ENCODE data around the gene STAT3. TPM values are rescaled to one million over a fixed set of nuclear protein-coding genes. Genes with fewer than 3 reads are reported as not detected.
A peak's percentile ranks its signal among the peaks of the same experiment; 100 is the strongest.
"Not testable (repeated sequence)": the region's sequence is repeated elsewhere in the genome, so short reads cannot be mapped to it uniquely, and the experiment has no call there.

The STAT3 gene
- polyA plus RNA-seq, 1 donor: 193 TPM

DNA sequence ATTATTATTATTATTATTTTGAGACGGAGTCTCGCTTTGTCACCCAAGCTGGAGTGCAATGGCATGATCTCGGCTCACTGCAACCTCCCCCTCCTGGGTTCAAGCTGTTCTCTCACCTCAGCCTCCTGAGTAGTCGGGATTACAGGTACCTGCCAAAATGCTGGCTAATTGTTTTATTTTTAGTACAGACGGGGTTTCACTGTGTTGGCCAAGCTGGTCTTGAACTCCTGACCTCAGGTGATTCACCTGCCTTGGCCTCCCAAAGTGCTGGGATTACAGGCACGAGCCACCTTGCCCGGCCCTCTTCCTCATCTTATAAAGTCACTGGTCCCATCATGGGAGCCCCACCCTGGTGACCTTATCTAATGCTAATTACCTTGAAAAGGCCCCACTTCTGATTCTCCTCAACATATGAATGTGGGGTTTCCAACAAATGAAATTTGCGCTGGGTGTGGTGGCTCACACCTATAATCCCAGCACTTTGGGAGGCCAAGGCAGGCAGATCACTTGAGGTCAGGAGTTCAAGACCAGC lies 12.7 kb upstream of the STAT3 start:
- peak overlapping the region; percentile 87 for H3K27ac ChIP-seq (ENCODE audit: low read length)
- H3K9me3 ChIP-seq (ENCODE audit: control insufficient read depth, low read depth, low read length): peaks cover 22% of the 10 kb centered on the region
- DNase-seq: peak in 1 of 2 donors; percentile 73
- H3K4me1 ChIP-seq (ENCODE audit: control insufficient read depth, insufficient read depth, low read length): peaks cover 47% of the 10 kb centered on the region
- H3K36me3 ChIP-seq (ENCODE audit: control insufficient read depth, insufficient read depth, low read length); H3K27me3 ChIP-seq (ENCODE audit: control insufficient read depth, insufficient read depth, low read length); H3K4me3 ChIP-seq (ENCODE audit: low read length): not testable (repeated sequence)
- no CpG with 5 or more reads among the region's 8 CpGs for WGBS (ENCODE audit: insufficient coverage, low lambda C conversion rate)

DNA sequence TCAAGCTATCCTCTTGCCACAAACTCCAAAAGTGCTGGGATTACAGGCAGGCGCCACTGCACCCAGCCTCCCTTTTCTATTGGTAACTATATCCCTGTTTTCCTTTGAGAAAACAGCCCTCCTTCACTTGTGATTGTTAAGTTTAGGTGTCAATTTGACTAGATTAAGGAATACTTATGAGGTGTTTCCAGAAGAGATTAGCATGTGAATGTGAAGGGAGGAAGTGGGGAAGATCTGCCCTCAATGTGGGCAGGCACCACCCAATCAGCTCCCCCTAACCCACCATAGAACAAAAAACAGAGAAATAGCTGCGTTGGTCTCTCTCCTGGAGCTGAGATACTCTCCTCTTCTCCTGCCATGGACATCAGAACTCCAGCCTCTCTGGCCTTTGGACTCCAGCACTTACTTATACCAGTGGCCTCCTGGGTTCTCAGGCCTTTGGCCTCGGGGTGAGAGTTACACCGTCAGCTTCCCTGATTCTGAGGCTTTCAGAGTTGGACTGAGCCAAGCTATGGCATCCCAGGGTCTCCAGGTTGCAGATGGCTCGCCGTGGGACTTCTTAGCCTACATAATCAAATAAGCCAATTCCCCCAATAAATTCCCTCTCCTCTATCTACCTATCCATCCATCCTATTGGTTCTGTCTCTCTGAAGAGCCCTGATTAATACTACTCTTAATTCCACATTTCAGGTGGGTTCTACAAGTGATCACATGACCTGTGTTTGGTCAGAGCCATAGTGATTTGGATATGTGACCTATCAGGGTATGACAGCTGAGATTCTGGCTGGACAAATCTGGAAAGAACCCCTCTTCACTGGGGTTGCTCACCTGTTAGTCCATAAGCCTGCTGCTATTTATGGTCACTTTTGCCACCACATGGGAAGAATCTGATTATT lies 12.0 kb upstream of the STAT3 start:
- no CpG with 5 or more reads among the region's 6 CpGs for WGBS (ENCODE audit: insufficient coverage, low lambda C conversion rate)
- peaks cover 5% of the 10 kb centered on the region for H3K36me3 ChIP-seq (ENCODE audit: control insufficient read depth, insufficient read depth, low read length)
- H3K4me3 ChIP-seq (ENCODE audit: low read length): no peak overlapping the region
- peaks cover 47% of the 10 kb centered on the region for H3K4me1 ChIP-seq (ENCODE audit: control insufficient read depth, insufficient read depth, low read length)
- H3K27ac ChIP-seq (ENCODE audit: low read length): peak overlapping the region; percentile 87
- DNase-seq: peak; percentile 77 to 86
- peaks cover 17% of the 10 kb centered on the region for H3K9me3 ChIP-seq (ENCODE audit: control insufficient read depth, low read depth, low read length)
- H3K27me3 ChIP-seq (ENCODE audit: control insufficient read depth, insufficient read depth, low read length): no peaks in the 10 kb centered on the region

GRCh38 chr17:42399121-42399520 lies 10.9 kb upstream of the STAT3 start:
- DNase-seq: no peak
- Histone ChIP-seq H3K27ac (ENCODE audit: low read length) (peak overlapping the region; percentile 87), H3K4me1 (ENCODE audit: control insufficient read depth, insufficient read depth, low read length) (peaks cover 44% of the 10 kb centered on the region), H3K36me3 (ENCODE audit: control insufficient read depth, insufficient read depth, low read length) (peaks cover 2% of the 10 kb centered on the region), H3K9me3 (ENCODE audit: control insufficient read depth, low read depth, low read length) (peaks cover 6% of the 10 kb centered on the region), H3K4me3 (ENCODE audit: low read length) (no peak overlapping the region), H3K27me3 (ENCODE audit: control insufficient read depth, insufficient read depth, low read length) (no peaks in the 10 kb centered on the region)
- WGBS (ENCODE audit: insufficient coverage, low lambda C conversion rate): no CpG with 5 or more reads among the region's 2 CpGs

GRCh38 chr17:42395601-42396000 lies 7.4 kb upstream of the STAT3 start:
- H3K4me1 ChIP-seq (ENCODE audit: control insufficient read depth, insufficient read depth, low read length): peaks cover 17% of the 10 kb centered on the region
- DNase-seq; H3K36me3 ChIP-seq (ENCODE audit: control insufficient read depth, insufficient read depth, low read length); H3K27me3 ChIP-seq (ENCODE audit: control insufficient read depth, insufficient read depth, low read length); H3K27ac ChIP-seq (ENCODE audit: low read length); H3K4me3 ChIP-seq (ENCODE audit: low read length); H3K9me3 ChIP-seq (ENCODE audit: control insufficient read depth, low read depth, low read length): not testable (repeated sequence)
- no CpG with 5 or more reads among the region's 8 CpGs for WGBS (ENCODE audit: insufficient coverage, low lambda C conversion rate)

- DNase-seq: no peak
- Histone ChIP-seq H3K27me3 (ENCODE audit: control insufficient read depth, insufficient read depth, low read length) (no peaks in the 10 kb centered on the region), H3K9me3 (ENCODE audit: control insufficient read depth, low read depth, low read length) (no peaks in the 10 kb centered on the region), H3K4me3 (ENCODE audit: low read length) (no peak overlapping the region), H3K4me1 (ENCODE audit: control insufficient read depth, insufficient read depth, low read length) (peaks cover 15% of the 10 kb centered on the region), H3K27ac (ENCODE audit: low read length) (no peak overlapping the region), H3K36me3 (ENCODE audit: control insufficient read depth, insufficient read depth, low read length) (no peaks in the 10 kb centered on the region)
- 94% methylated on average over 2 of the region's 4 CpGs for WGBS (ENCODE audit: insufficient coverage, low lambda C conversion rate)
Measured at GRCh38 chr17:42394838-42395237, 6.6 kb upstream of the STAT3 start.

GRCh38 chr17:42392692-42393415 lies 4.6 kb upstream of the STAT3 start:
- Histone ChIP-seq H3K27ac (ENCODE audit: low read length) (no peak overlapping the region), H3K36me3 (ENCODE audit: control insufficient read depth, insufficient read depth, low read length) (no peaks in the 10 kb centered on the region), H3K27me3 (ENCODE audit: control insufficient read depth, insufficient read depth, low read length) (no peaks in the 10 kb centered on the region), H3K4me3 (ENCODE audit: low read length) (no peak overlapping the region), H3K4me1 (ENCODE audit: control insufficient read depth, insufficient read depth, low read length) (peaks cover 9% of the 10 kb centered on the region), H3K9me3 (ENCODE audit: control insufficient read depth, low read depth, low read length) (no peaks in the 10 kb centered on the region)
- no CpG with 5 or more reads among the region's 4 CpGs for WGBS (ENCODE audit: insufficient coverage, low lambda C conversion rate)
- DNase-seq: no peak

- not testable (repeated sequence) for DNase-seq
- no CpG with 5 or more reads among the region's 8 CpGs for WGBS (ENCODE audit: insufficient coverage, low lambda C conversion rate)
Measured at GRCh38 chr17:42391439-42391838, 3.2 kb upstream of the STAT3 start.

DNA sequence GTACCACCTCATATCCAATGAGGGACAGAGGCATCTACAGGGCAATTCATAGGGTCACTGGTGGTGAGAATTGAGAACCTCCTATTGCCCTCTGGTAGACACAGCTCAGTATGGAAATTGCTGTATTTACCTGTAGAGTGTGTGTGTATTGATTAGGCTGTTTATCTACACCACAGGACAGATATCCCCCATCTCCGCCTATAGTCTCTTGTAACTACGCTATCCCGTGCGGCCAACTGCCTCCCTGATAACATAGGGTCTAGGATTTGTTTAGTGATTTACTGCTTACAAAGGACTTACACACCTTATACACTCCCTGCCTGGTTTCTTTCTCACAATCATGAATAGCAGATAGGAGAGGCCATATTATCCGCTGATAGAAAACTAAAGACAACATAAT lies 1.7 kb upstream of the STAT3 start:
- H3K9me3 ChIP-seq (ENCODE audit: control insufficient read depth, low read depth, low read length): no peaks in the 10 kb centered on the region
- H3K27me3 ChIP-seq (ENCODE audit: control insufficient read depth, insufficient read depth, low read length): no peaks in the 10 kb centered on the region
- no CpG with 5 or more reads among the region's 5 CpGs for WGBS (ENCODE audit: insufficient coverage, low lambda C conversion rate)
- no peaks in the 10 kb centered on the region for H3K36me3 ChIP-seq (ENCODE audit: control insufficient read depth, insufficient read depth, low read length)
- DNase-seq: peak in 1 of 2 donors; percentile 60
- peak overlapping the region; percentile 88 for H3K27ac ChIP-seq (ENCODE audit: low read length)
- peaks cover 15% of the 10 kb centered on the region for H3K4me1 ChIP-seq (ENCODE audit: control insufficient read depth, insufficient read depth, low read length)
- H3K4me3 ChIP-seq (ENCODE audit: low read length): no peak overlapping the region

More at GRCh38 chr17:42391439-42391838, 3.2 kb upstream of the STAT3 start:
- H3K36me3 ChIP-seq (ENCODE audit: control insufficient read depth, insufficient read depth, low read length); H3K9me3 ChIP-seq (ENCODE audit: control insufficient read depth, low read depth, low read length); H3K4me3 ChIP-seq (ENCODE audit: low read length); H3K27me3 ChIP-seq (ENCODE audit: control insufficient read depth, insufficient read depth, low read length); H3K27ac ChIP-seq (ENCODE audit: low read length): not testable (repeated sequence)
- peaks cover 11% of the 10 kb centered on the region for H3K4me1 ChIP-seq (ENCODE audit: control insufficient read depth, insufficient read depth, low read length)

DNA sequence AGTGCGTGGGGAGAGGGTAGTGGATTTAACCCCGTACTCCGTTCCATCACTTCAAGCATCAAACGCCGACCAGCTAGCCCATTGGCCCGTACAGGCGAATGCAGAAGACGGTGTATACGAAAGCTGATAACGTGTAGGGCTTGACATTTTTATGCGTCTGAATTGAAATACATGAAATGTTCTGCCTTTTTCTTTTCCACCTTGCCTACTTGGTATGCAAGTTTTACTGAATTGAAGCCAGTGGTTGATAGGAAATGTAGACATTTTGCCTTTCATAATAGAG lies 834 bp upstream of the STAT3 start:
- no peaks in the 10 kb centered on the region for H3K9me3 ChIP-seq (ENCODE audit: control insufficient read depth, low read depth, low read length)
- peak overlapping the region; percentile 88 for H3K27ac ChIP-seq (ENCODE audit: low read length)
- no peak for DNase-seq
- H3K27me3 ChIP-seq (ENCODE audit: control insufficient read depth, insufficient read depth, low read length): no peaks in the 10 kb centered on the region
- no CpG with 5 or more reads among the region's 11 CpGs for whole genome bisulfite sequencing (ENCODE audit: insufficient coverage, low lambda C conversion rate)
- peaks cover 15% of the 10 kb centered on the region for H3K4me1 ChIP-seq (ENCODE audit: control insufficient read depth, insufficient read depth, low read length)
- H3K4me3 ChIP-seq (ENCODE audit: low read length): peak overlapping the region; percentile 46
- H3K36me3 ChIP-seq (ENCODE audit: control insufficient read depth, insufficient read depth, low read length): no peaks in the 10 kb centered on the region

DNA sequence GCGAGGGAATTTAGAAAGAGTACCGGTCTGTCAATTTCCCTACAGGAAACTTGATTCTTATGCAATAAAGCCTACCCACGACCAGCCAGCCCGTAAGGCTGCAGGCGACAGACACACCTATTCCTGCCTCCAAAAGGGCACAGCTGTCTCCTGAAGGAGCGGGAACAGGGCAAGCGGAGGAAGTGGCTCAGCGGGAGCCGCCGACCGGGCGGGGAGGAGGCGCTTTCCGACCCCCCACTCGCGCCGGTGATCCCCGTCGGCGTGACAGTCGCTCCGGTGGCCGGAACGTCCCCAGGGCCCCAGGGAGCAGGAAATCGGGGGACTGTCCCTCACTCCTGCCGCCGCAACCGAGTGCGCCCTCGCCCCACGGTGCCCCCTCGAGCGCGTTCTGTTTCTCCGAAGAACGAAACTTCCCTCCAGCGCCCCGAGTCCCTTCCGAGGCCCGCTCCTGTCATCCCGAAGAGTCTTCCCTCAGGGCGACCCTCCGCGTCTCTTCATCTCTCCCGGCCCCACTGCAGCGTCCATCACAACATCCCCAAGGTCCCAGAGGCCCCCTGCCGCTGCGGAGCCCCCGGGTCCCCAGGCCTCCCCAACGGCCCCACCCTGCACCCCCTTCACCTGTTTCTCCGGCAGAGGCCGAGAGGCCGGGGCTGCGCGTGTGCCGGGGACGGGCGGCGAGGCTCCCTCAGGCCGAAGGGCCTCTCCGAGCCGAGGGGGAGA lies 421 bp downstream of the STAT3 start:
- H3K4me1 ChIP-seq (ENCODE audit: control insufficient read depth, insufficient read depth, low read length): peaks cover 17% of the 10 kb centered on the region
- H3K36me3 ChIP-seq (ENCODE audit: control insufficient read depth, insufficient read depth, low read length): peaks cover 3% of the 10 kb centered on the region
- peak in 1 of 2 donors; percentile 53 for DNase-seq
- WGBS (ENCODE audit: insufficient coverage, low lambda C conversion rate): no CpG with 5 or more reads among the region's 62 CpGs
- H3K9me3 ChIP-seq (ENCODE audit: control insufficient read depth, low read depth, low read length): no peaks in the 10 kb centered on the region
- H3K27ac ChIP-seq (ENCODE audit: low read length): peak overlapping the region; percentile 96
- no peaks in the 10 kb centered on the region for H3K27me3 ChIP-seq (ENCODE audit: control insufficient read depth, insufficient read depth, low read length)
- H3K4me3 ChIP-seq (ENCODE audit: low read length): peak overlapping the region; percentile 97
